B cell (primary cell): ENCODE data around the gene PIP4K2A.
"Not testable (repeated sequence)": the region's sequence is repeated elsewhere in the genome, so short reads cannot be mapped to it uniquely, and the experiment has no call there.

Source experiments
- EZH2 ChIP-seq: IDR thresholded peaks from 2 replicates; pipeline ENCODE4 v1.6.1; 2012; ENCODE audit warnings: borderline replicate concordance, low read depth, mild to moderate bottlenecking, moderate library complexity, low read length; ENCODE audit not compliant: insufficient read depth, poor library complexity, severe bottlenecking
- TF ChIP-seq, protein P1 (sequence below): fragments of 200-600 bp; IDR thresholded peaks from one replicate; pipeline ENCODE4 v1.8.0; 2022; ENCODE audit warnings: antibody characterized with exemption, mild to moderate bottlenecking

DNA sequence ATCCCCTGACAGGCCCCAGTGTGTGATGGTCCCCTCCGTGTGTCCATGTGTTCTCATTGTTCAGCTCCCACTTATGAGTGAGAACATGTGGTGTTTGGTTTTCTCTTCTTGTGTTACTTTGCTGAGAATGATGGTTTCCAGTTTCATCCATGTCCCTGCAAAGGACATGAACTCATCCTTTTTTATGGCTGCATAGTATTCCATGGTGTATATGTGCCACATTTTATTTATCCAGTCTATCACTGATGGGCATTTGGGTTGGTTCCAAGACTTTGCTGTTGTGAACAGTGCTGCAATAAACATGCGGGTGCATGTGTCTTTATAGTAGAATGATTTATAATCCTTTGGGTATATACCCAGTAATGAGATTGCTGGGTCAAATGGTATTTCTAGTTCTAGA, 206.2 kb downstream of the PIP4K2A start:
- TF ChIP-seq, protein P1, sequence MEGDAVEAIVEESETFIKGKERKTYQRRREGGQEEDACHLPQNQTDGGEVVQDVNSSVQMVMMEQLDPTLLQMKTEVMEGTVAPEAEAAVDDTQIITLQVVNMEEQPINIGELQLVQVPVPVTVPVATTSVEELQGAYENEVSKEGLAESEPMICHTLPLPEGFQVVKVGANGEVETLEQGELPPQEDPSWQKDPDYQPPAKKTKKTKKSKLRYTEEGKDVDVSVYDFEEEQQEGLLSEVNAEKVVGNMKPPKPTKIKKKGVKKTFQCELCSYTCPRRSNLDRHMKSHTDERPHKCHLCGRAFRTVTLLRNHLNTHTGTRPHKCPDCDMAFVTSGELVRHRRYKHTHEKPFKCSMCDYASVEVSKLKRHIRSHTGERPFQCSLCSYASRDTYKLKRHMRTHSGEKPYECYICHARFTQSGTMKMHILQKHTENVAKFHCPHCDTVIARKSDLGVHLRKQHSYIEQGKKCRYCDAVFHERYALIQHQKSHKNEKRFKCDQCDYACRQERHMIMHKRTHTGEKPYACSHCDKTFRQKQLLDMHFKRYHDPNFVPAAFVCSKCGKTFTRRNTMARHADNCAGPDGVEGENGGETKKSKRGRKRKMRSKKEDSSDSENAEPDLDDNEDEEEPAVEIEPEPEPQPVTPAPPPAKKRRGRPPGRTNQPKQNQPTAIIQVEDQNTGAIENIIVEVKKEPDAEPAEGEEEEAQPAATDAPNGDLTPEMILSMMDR: not testable (repeated sequence)
- not testable (repeated sequence) for TF ChIP-seq EZH2
